HG02981 (cell line): ENCODE results near the gene PLEKHG2.

ENCODE experiments used
- ATAC-seq: cut with Tn5 transposase; IDR thresholded peaks from one replicate; pipeline ENCODE4 v1.9.1; 2021; ENCODE audit warnings: mild to moderate bottlenecking, moderate library complexity; ENCODE audit not compliant: unreplicated experiment

Gene PLEKHG2

DNA sequence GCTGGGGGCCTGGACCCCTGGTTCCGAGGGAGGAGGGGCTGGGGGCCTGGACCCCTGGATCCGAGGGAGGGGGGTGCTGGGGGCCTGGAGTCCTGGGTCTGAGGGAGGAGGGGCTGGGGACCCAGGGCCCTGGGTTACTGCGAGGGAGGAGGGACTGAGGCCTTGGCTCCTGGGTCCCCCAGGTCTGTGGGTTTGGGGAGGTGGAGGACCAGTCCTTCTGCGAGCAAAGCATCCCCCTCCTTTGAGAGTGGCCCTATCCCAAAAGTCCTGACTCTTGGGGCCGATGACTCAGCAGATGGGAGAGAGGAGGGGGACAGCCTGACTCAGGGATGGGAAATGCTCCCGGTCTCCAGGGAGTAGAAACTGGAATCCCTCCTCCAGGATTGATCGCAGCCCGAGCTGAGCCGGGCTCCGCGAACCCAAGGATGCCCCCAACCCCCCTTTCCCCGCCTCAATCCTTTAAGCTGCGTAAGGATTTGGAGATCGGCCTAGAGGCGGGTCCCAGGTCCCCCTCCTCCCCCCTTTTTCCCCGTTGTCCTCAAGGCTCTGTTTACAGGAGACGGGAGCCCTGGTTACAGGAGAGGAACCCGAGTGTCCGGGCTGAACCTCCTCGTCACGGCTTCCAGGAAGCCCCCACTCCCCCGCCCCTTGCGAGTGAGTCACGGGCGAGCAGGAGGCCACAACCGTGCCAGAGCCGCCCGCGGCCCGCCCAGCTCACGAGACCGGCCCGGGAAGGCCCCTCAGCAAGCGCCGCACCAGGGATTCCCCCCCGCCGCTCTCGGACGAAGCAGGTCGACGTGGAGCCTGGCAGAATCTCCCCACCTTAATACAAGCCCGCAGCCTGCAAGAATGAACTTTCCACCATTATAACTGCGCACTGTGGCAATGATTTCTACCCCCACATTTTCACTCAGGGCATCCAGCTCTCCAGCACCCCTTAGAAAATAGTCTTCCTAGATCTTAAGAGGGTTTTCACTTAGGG lies 8.8 kb upstream of the PLEKHG2 start:
- ATAC-seq, result peak; percentile 25

- ATAC-seq, result no peak
Observed at GRCh38 chr19:39405261-39405957, 7.1 kb upstream of the PLEKHG2 start.

DNA sequence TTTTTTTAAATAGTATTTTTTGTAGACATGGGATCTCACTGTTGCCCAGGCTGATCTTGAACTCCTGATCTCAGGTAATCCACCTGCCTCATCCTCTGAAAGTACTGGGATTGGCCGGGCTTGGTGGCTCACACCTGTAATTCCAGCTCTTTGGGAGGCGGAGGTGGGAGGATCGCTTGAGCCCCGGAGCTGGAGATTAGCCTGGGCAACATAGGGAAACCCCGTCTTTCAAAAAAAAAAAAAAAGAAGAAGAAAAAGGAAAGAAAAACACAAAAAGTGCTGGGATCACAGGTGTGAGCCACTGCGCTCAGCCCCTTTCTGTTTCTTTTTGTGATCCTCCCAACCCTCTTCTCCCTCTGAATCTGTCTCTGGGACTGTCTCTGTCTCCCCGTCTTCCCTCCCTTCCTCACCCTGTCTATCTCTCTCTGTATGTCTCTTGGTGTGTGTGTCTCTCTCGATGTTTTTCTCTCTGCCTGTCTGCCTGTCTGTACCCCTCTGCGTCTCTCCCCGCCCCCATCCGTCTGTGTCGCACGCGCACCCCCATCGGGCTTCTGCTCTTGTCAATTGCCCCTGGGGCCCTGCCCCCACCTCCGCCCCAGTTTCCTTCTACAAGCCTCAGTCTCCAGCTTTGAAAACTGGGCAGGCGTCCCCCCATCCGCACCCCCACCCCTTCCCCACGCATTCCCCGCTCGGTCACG lies 6.4 kb upstream of the PLEKHG2 start:
- no peak for ATAC-seq

DNA sequence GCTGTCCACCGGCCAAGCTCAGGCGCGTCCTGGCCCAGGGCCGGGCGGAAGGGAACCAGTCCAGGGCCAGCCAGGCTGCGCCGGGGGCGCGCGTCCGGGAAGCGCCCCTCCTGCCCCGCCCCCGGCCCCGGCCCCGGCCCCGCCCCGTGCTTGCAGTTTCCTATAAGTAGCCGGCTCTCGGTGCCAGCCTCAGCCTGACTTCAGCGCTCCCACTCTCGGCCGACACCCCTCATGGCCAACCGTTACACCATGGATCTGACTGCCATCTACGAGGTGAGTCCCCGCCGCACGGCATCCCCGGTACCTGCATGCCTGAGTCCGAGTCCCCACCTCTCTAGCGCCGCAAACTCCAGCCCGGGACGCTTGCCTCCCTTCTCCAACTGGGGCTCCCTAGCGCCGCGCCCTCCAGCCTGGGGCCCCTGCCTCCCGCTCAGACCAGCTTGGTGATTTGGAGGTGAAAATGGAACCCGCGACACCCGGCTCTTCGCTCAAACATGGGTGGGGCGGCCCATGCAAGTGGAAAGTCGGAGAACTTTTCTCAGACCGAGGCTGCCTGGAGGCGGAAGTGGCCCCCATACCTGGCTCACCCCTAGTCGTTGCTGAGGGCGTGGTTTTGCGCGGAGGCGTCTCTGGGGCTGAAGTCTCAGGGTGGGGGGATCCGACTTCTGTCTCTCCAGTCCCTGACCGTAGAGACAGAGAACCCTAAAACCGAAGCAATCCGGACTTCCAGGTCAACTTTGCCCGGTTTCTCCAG lies 5.6 kb upstream of the PLEKHG2 start, which contains the start of gene ZFP36:
TSS of gene ZFP36 (plus strand) at position 192 of the 754 bp plus-strand sequence. CDS start at position 250, 58 bp downstream.
- peak; percentile 16 for ATAC-seq

- ATAC-seq, result no peak
Observed at GRCh38 chr19:39407410-39407659, 5.1 kb upstream of the PLEKHG2 start.

- no peak for ATAC-seq
Observed at GRCh38 chr19:39407660-39408391, 4.6 kb upstream of the PLEKHG2 start.

DNA sequence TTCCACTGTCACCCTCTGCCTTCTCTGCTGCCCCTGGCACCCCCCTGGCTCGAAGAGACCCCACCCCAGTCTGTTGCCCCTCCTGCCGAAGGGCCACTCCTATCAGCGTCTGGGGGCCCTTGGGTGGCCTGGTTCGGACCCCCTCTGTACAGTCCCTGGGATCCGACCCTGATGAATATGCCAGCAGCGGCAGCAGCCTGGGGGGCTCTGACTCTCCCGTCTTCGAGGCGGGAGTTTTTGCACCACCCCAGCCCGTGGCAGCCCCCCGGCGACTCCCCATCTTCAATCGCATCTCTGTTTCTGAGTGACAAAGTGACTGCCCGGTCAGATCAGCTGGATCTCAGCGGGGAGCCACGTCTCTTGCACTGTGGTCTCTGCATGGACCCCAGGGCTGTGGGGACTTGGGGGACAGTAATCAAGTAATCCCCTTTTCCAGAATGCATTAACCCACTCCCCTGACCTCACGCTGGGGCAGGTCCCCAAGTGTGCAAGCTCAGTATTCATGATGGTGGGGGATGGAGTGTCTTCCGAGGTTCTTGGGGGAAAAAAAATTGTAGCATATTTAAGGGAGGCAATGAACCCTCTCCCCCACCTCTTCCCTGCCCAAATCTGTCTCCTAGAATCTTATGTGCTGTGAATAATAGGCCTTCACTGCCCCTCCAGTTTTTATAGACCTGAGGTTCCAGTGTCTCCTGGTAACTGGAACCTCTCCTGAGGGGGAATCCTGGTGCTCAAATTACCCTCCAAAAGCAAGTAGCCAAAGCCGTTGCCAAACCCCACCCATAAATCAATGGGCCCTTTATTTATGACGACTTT lies 3.9 kb upstream of the PLEKHG2 start:
- ATAC-seq, result no peak

DNA sequence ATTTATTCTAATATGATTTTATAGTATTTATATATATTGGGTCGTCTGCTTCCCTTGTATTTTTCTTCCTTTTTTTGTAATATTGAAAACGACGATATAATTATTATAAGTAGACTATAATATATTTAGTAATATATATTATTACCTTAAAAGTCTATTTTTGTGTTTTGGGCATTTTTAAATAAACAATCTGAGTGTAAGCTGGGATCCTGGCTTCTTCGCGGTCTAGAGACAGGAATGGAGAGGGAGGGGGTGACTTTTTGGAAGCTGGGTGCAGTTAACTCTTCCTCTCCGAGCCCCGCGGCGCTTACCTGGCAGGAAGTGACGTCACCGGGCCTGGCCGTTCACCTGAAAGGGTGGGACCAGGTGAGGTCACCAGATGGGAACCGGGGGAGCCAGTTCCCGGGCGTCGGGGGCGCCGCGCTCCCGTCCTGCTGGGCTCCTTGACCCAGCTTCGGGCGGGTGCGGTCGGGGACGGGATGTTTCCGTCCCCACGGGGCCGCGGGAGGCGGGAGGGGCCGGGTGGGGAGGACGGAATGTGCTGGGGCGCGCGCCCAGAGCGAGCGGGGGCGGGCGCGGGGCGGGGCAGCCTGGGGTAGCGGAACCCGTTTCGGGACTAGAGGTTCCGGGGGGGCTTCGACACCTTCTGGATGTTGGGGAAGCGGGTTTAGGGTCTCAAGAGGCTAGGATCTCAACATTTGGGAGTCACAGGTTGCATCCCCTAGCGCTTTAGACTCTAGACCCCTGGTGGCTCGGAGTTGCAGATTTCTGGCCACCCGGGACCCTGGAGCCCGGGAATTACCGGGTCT lies 3.1 kb upstream of the PLEKHG2 start:
- ATAC-seq, result no peak

DNA sequence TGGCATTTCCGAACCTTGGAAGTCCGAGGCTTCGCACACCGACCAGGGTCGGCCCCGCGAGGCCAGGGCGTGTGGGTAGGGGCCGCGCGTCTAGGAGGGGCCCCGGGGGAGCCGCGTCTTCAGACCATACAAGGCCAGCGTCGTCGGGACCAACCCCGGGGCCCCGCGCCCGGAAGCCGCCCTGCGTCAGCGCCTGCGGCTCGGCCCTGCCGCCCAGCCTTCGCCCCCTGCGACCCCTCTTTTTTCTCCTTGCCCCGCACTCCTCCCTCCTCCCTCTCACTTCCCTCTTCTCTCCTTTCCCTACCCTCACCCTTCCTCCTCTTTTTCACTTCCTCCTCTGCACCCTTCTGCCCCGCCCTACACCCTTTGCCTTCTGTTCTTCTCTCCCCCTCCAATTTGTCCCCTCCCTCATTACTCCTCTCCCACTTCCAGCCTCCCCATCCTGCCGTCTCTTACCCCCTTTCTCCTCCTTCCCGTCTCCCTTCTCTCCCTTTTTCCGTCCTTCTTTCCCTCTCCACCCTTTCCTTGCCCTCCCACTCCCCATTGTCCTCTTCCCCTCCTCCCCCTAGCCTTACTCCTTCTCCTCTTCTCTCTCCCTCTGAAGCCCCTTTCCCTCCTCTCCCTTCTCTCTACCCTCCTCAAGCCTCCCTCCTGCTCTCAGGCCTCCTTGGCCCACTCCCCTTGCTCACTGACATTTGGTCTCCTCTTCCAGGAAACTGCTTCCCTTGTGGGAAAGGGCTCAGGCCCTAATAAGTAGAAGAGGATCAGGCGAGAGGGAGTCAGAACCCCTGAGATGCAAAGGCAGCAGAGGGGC lies 2.2 kb upstream of the PLEKHG2 start:
- ATAC-seq, result no peak

- no peak for ATAC-seq
Observed at GRCh38 chr19:39410831-39411080, 1.7 kb upstream of the PLEKHG2 start.

GRCh38 chr19:39411081-39411831 lies 1.2 kb upstream of the PLEKHG2 start:
- no peak for ATAC-seq

GRCh38 chr19:39411832-39412099 lies 703 bp upstream of the PLEKHG2 start:
- ATAC-seq, result peak; percentile 22

DNA sequence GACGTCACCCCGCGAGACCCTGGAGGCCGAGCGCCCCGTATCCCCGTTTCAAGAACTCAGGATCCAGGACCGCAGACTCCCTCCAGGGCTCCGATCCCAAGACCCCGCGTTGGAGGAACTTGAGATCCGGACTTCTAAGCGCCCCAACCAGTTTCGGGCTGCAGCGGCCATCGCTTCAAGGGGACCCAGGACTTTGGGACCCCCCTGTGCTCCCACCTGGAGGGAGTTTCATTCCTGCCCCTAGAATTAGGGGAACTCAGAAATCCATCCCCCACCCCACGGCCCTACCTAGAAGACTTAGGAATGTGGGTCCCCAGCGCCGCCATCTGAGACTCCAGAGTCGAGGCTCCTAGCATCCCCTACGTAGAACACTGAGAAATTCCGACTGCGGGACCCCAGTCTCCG lies 400 bp downstream of the PLEKHG2 start:
- no peak for ATAC-seq

DNA sequence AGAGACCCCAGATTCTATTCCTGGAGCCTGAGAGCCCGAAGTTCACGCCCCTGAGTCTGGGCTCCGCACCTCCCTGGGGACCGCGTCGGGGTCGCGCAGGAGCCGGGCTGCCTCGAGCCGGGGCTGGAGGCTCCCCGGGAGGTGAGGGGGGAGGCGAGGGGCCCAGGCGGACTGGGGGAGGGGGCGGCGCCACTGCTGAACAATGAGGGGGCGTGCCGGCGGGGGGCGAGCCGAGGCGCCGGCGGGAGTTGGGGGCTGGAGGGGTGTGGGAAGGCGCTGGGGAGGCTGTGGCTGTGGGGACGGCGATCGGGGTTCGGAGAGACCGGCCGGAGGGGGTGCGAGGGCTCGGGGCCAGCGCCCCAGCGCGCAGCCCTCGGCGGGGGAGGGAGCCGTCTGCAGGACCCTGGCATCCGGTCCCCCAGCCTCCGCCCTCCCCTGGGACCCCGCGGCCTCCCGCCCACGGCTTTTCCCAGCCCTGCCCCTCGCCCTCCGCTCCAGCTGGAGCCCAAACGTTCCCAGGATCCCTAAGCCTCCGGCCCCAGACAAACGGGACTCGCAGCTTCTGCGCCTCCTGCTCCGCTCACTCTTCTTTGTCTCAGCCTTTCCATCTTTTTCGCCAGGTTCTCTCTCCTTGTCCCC lies 922 bp downstream of the PLEKHG2 start:
- no peak for ATAC-seq

GRCh38 chr19:39413911-39414608 lies 1.6 kb downstream of the PLEKHG2 start:
- no peak for ATAC-seq
